Esophagus muscularis mucosa (tissue), 4 donors: ENCODE measurements around the gene PIP4K2A.

Source experiments
- EP300 ChIP-seq: sonication (generic); formaldehyde crosslinking; IDR thresholded peaks from one replicate; pipeline ENCODE4 v1.6.1; 2017; ENCODE audit warnings: antibody characterized with exemption
- POLR2A ChIP-seq: fragments of 450-650 bp; IDR thresholded peaks from one replicate; pipeline ENCODE4 v1.6.1; 2017; ENCODE audit warnings: antibody characterized with exemption, moderate library complexity, mild to moderate bottlenecking, low read depth
- POLR2AphosphoS5 ChIP-seq, 2 donors: sonication (generic); formaldehyde crosslinking; IDR thresholded peaks; one replicate each; pipeline ENCODE4 v1.6.1; 2017; ENCODE audit warnings: antibody characterized with exemption in 2 of 2
- TF ChIP-seq, protein P1 (sequence below), 3 experiments: fragments of 200-600 bp in 2 of 3; fragments of 450-650 bp in 1 of 3; sonication (generic) in 2 of 3; IDR thresholded peaks; one replicate each; pipeline ENCODE4 v1.5.1; 2017 to 2019; ENCODE audit warnings: antibody characterized with exemption in 3 of 3, mild to moderate bottlenecking in 2 of 3, moderate library complexity in 1 of 3

DNA sequence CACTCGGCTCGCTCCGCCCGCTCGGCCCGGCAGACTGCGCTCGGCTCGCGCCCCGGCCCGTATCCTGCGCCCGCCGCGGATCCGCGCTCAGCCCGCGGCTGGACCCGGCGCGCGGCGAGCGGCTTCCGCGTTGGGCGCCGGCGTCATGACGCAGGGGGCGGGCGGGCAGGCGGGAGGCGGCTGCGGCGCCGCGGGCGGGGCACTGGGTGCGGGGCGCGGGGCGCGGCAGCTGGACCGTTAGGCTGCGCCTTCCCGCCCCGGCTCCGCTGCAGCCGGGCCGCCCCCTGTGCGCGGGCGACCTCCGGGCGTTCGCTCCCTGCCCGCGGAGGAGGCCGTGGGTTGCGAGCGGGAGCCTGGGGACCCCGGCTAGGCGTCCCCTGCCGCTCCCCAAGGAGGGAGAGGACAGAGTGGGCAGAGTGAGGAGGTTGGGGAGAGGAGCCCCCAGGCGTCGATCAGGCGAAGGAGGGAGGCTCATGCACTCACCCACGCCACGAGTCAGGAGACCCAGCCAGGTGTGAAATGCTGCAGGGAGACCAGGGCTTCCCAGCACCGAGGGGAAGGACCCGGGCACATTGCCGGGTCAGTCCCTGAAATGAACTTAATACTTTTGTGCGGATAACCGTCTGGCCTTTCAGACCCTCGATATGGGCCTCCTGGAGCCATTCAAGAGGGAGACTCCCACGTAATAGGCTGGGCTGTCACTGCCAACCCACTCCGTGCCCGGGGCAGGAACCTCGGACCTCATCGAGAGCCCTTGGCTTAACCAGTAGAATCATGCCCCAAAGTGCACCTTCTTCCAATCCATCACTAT, at the start of gene PIP4K2A:
- TF ChIP-seq POLR2AphosphoS5 (IDR thresholded peaks at IDR 0.05), result peak; percentile 26 to 56
- TF ChIP-seq POLR2A, result no peak
- TF ChIP-seq EP300, result no peak
- TF ChIP-seq, protein P1, sequence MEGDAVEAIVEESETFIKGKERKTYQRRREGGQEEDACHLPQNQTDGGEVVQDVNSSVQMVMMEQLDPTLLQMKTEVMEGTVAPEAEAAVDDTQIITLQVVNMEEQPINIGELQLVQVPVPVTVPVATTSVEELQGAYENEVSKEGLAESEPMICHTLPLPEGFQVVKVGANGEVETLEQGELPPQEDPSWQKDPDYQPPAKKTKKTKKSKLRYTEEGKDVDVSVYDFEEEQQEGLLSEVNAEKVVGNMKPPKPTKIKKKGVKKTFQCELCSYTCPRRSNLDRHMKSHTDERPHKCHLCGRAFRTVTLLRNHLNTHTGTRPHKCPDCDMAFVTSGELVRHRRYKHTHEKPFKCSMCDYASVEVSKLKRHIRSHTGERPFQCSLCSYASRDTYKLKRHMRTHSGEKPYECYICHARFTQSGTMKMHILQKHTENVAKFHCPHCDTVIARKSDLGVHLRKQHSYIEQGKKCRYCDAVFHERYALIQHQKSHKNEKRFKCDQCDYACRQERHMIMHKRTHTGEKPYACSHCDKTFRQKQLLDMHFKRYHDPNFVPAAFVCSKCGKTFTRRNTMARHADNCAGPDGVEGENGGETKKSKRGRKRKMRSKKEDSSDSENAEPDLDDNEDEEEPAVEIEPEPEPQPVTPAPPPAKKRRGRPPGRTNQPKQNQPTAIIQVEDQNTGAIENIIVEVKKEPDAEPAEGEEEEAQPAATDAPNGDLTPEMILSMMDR (IDR thresholded peaks at IDR 0.05), result no peak
